Measurements from ENCODE around the gene FREM1.

DNA sequence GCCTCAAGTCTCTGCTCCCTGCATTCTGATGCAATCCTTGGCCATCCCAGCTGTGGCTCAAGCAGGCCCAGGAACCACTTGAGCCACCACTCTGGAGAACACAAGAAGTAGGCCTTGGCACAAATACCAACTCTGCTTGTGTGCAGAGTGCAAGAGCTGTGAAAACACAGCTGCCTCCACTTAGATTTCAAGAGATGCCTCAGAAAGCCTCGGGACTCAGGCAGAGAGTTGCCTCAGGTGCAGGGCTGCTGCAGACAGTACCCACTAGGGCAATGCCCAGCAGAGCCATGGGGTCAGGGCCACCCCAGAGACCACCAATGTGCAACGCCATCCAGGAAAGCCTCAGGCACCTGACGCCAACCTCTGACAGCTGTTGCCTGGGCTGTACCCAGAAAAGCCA is 82.4 kb downstream of the FREM1 start:
- TF ChIP-seq, protein P1, sequence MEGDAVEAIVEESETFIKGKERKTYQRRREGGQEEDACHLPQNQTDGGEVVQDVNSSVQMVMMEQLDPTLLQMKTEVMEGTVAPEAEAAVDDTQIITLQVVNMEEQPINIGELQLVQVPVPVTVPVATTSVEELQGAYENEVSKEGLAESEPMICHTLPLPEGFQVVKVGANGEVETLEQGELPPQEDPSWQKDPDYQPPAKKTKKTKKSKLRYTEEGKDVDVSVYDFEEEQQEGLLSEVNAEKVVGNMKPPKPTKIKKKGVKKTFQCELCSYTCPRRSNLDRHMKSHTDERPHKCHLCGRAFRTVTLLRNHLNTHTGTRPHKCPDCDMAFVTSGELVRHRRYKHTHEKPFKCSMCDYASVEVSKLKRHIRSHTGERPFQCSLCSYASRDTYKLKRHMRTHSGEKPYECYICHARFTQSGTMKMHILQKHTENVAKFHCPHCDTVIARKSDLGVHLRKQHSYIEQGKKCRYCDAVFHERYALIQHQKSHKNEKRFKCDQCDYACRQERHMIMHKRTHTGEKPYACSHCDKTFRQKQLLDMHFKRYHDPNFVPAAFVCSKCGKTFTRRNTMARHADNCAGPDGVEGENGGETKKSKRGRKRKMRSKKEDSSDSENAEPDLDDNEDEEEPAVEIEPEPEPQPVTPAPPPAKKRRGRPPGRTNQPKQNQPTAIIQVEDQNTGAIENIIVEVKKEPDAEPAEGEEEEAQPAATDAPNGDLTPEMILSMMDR (IDR thresholded peaks at IDR 0.05): no peak
- TF ChIP-seq POLR2A (IDR thresholded peaks at IDR 0.05): no peak
- TF ChIP-seq EP300 (IDR thresholded peaks at IDR 0.05): no peak

Measured in tibial nerve (tissue), 4 donors.